ENCODE data around the gene FARP2.

DNA sequence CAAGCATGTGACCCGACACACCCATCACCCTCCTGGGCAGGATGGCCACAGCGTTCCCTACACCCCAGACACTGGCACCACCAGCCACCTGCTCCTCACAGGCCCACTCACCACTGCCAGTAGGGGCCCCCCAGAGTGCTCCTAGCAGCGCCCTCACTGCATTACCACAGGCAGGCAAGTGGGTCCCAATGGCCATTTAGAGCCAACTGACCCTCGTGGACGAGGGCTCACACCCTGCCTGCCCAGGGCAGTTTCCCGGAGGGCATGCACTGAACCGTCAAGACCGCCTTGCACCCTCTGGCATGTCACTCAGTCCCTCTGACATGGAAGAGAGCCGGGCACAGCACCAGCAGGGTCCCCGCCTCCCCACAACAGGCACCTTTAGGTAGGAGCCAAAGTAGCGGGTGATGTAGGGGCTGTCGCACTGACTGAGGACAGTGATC is 145.0 kb downstream of the FARP2 start:
- no peak for TF ChIP-seq ARNTL (CRISPR knock-in tag; IDR thresholded peaks at IDR 0.05; ENCODE audit: borderline replicate concordance, low read depth)
- no peak for TF ChIP-seq ESRRG (CRISPR knock-in tag; IDR thresholded peaks at IDR 0.05)
- no peak for TF ChIP-seq SNAI2 (CRISPR knock-in tag; IDR thresholded peaks at IDR 0.05)
